GM12864 (cell line): Measurements from ENCODE around the gene FOXF2.

ENCODE experiments used
- DNase-seq: peaks from one replicate; pipeline ENCODE4 v3.0.0-alpha.2; 2011; ENCODE audit warnings: low read depth
- H3K4me3 ChIP-seq: 2 replicates; pipeline ENCODE4 v1.5.1; 2011; ENCODE audit warnings: mild to moderate bottlenecking, low read depth, low read length, control low read depth
- CTCF ChIP-seq: IDR thresholded peaks from 2 replicates; pipeline ENCODE4 v1.5.1; 2011; ENCODE audit warnings: low read depth, mild to moderate bottlenecking, moderate library complexity, low read length, control low read depth, inconsistent platforms; ENCODE audit errors: missing control alignments

Gene FOXF2

GRCh38 chr6:1382883-1383728 is 6.3 kb upstream of the FOXF2 start:
- TF ChIP-seq CTCF: no peak
- DNase-seq: no peak
- no peak overlapping the region for H3K4me3 ChIP-seq

- no peak overlapping the region for H3K4me3 ChIP-seq
- no peak for DNase-seq
- no peak for TF ChIP-seq CTCF
These were observed 5.4 kb upstream of the FOXF2 start for GRCh38 chr6:1383729-1384548.

- no peak for TF ChIP-seq CTCF
- DNase-seq: no peak
- no peak overlapping the region for H3K4me3 ChIP-seq
These were observed 4.7 kb upstream of the FOXF2 start for GRCh38 chr6:1384549-1385128.

- TF ChIP-seq CTCF: no peak
These were observed 4.0 kb upstream of the FOXF2 start for GRCh38 chr6:1385129-1386037.

GRCh38 chr6:1386038-1386709 is 3.2 kb upstream of the FOXF2 start:
- no peak for DNase-seq
- no peak for TF ChIP-seq CTCF
- no peak overlapping the region for H3K4me3 ChIP-seq

More at GRCh38 chr6:1385129-1386037, 4.0 kb upstream of the FOXF2 start:
- no peak for DNase-seq
- no peak overlapping the region for H3K4me3 ChIP-seq

GRCh38 chr6:1387538-1387875 is 1.9 kb upstream of the FOXF2 start:
- H3K4me3 ChIP-seq: no peak overlapping the region
- DNase-seq: no peak
- TF ChIP-seq CTCF: no peak
